ENCODE data around the gene MAGI1.

Gene MAGI1

DNA sequence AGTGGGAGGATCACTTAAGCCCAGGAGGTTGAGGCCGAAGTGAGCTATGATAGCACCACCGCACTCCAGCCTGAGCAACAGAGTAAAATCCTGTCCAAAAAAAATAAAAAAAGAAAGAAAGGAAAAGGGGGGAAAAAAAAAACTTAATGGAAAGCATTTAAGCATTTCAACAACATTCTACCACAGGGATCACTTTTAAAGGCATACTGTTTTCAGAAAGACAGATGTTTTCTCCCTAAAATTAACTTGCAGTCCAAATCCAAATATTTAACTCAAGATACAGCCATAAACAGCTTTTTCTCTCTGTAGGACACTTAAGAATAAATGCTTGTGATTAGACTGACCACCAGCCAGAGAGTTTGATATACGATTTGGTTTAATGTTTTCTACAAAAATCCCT lies 141.0 kb downstream of the MAGI1 start:
- no peaks in the 10 kb centered on the region for H3K36me3 ChIP-seq (ENCODE audit: low read length)
- TF ChIP-seq EZH2phosphoT487 (conservative IDR thresholded peaks at IDR 0.05; ENCODE audit: low read length), result no peak
- TF ChIP-seq, protein P1, sequence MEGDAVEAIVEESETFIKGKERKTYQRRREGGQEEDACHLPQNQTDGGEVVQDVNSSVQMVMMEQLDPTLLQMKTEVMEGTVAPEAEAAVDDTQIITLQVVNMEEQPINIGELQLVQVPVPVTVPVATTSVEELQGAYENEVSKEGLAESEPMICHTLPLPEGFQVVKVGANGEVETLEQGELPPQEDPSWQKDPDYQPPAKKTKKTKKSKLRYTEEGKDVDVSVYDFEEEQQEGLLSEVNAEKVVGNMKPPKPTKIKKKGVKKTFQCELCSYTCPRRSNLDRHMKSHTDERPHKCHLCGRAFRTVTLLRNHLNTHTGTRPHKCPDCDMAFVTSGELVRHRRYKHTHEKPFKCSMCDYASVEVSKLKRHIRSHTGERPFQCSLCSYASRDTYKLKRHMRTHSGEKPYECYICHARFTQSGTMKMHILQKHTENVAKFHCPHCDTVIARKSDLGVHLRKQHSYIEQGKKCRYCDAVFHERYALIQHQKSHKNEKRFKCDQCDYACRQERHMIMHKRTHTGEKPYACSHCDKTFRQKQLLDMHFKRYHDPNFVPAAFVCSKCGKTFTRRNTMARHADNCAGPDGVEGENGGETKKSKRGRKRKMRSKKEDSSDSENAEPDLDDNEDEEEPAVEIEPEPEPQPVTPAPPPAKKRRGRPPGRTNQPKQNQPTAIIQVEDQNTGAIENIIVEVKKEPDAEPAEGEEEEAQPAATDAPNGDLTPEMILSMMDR (IDR thresholded peaks at IDR 0.05; ENCODE audit: insufficient read depth, low read length, poor library complexity, severe bottlenecking), result no peak

DNA sequence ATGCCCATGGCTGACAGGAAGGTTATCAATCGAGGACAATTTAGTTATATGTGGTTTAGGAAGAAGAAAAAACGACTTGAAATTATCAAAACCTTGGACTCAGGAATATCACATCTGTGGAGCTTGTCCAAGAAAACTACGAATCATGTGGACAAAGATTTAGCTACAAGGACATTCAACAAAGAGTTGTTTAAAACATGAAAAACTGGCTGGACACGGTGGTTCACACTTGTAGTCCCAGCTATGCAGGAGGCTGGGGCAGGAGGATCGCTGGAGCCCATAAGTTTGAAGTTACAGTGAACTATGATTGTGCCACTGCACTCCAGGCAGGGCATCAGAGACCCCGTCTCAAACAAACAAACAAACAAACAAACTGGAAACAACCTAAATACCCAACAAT lies 142.4 kb downstream of the MAGI1 start:
- no peak for TF ChIP-seq EZH2phosphoT487 (conservative IDR thresholded peaks at IDR 0.05; ENCODE audit: low read length)
- TF ChIP-seq, protein P1 (IDR thresholded peaks at IDR 0.05; ENCODE audit: insufficient read depth, low read length, poor library complexity, severe bottlenecking), result no peak
- Histone ChIP-seq H2AFZ (ENCODE audit: low read depth, low read length, severe bottlenecking) (no peak overlapping the region), H3K4me3 (ENCODE audit: insufficient read depth, low read length, poor library complexity, severe bottlenecking) (no peak overlapping the region), H3K9me2 (replicated peaks; ENCODE audit: insufficient read depth, low read length) (0 out of 2 replicates have a peak, but pooled peaks cover 3% of the 10 kb centered on the region), H4K20me1 (ENCODE audit: low read depth, low read length) (no peaks in the 10 kb centered on the region), H3K4me2 (ENCODE audit: low read depth, low read length, poor library complexity, severe bottlenecking) (no peak overlapping the region), H3K27me3 (ENCODE audit: low read length) (no peaks in the 10 kb centered on the region), H3K36me3 (ENCODE audit: low read length) (no peaks in the 10 kb centered on the region), H3K27ac (ENCODE audit: low read depth, low read length) (no peak overlapping the region), H3K79me2 (ENCODE audit: insufficient read depth, low read length) (no peaks in the 10 kb centered on the region), H3K9ac (ENCODE audit: low read length) (no peak overlapping the region), H3F3A (ENCODE audit: insufficient read depth) (no peaks in the 10 kb centered on the region), H3K9me3 (ENCODE audit: insufficient read depth, low read length) (no peaks in the 10 kb centered on the region)

More for the DNA sequence above, 141.0 kb downstream of the MAGI1 start:
- H3K4me3 ChIP-seq (ENCODE audit: insufficient read depth, low read length, poor library complexity, severe bottlenecking), result no peak overlapping the region
- no peaks in the 10 kb centered on the region for H3K79me2 ChIP-seq (ENCODE audit: insufficient read depth, low read length)
- no peaks in the 10 kb centered on the region for H3K27me3 ChIP-seq (ENCODE audit: low read length)
- no peak overlapping the region for H2AFZ ChIP-seq (ENCODE audit: low read depth, low read length, severe bottlenecking)
- 0 out of 2 replicates have a peak, but pooled peaks cover 3% of the 10 kb centered on the region for H3K9me2 ChIP-seq (replicated peaks; ENCODE audit: insufficient read depth, low read length)
- H3K9ac ChIP-seq (ENCODE audit: low read length), result no peak overlapping the region
- no peaks in the 10 kb centered on the region for H4K20me1 ChIP-seq (ENCODE audit: low read depth, low read length)
- no peak overlapping the region for H3K4me2 ChIP-seq (ENCODE audit: low read depth, low read length, poor library complexity, severe bottlenecking)
- no peaks in the 10 kb centered on the region for H3K9me3 ChIP-seq (ENCODE audit: insufficient read depth, low read length)
- no peak overlapping the region for H3K27ac ChIP-seq (ENCODE audit: low read depth, low read length)
- H3F3A ChIP-seq (ENCODE audit: insufficient read depth), result no peaks in the 10 kb centered on the region

DNA sequence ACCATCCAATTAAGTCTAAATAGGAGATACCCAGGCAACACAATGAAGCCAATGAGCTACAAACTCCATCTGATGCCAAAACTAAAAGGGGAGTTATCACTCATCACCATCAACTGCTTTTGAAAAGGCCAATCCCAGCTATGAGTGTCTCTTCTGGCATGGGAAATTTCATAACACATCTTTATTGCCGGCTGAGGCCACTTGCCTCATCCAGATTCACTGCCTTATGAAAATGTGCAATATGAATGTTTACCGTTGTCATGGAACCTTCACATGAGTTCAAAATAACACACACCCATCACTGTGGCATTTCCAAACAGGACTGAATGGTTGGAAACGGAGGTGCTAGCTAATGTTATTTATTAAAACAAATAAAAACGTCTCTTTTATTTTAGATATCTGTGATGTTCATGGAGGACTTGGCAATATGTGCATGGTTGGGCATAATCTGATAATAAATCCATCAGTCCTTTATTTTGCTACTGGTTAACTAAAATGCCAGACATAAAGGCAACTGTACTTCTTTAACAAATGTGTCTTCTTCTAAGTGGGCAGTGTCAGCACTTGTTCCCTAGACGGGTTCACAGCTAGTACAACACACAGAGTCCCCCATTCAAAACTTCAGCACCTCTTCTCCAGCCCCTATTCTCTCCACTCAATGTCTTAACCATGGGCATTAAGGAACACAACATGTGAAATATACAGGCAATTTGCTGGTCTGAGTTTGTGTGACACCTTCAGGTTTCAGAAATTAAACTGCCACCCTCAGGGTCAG lies 143.9 kb downstream of the MAGI1 start:
- no peak overlapping the region for H3K27ac ChIP-seq (ENCODE audit: low read depth, low read length)
- H3K9ac ChIP-seq (ENCODE audit: low read length), result no peak overlapping the region
- H3K27me3 ChIP-seq (ENCODE audit: low read length), result no peaks in the 10 kb centered on the region
- H3F3A ChIP-seq (ENCODE audit: insufficient read depth), result no peaks in the 10 kb centered on the region
- no peaks in the 10 kb centered on the region for H4K20me1 ChIP-seq (ENCODE audit: low read depth, low read length)
- H2AFZ ChIP-seq (ENCODE audit: low read depth, low read length, severe bottlenecking), result no peak overlapping the region
- 0 out of 2 replicates have a peak, but pooled peaks cover 3% of the 10 kb centered on the region for H3K9me2 ChIP-seq (replicated peaks; ENCODE audit: insufficient read depth, low read length)
- no peaks in the 10 kb centered on the region for H3K79me2 ChIP-seq (ENCODE audit: insufficient read depth, low read length)
- H3K4me2 ChIP-seq (ENCODE audit: low read depth, low read length, poor library complexity, severe bottlenecking), result no peak overlapping the region
- no peaks in the 10 kb centered on the region for H3K36me3 ChIP-seq (ENCODE audit: low read length)
- H3K4me3 ChIP-seq (ENCODE audit: insufficient read depth, low read length, poor library complexity, severe bottlenecking), result no peak overlapping the region
- TF ChIP-seq EZH2phosphoT487 (conservative IDR thresholded peaks at IDR 0.05; ENCODE audit: low read length), result no peak
- TF ChIP-seq, protein P1 (IDR thresholded peaks at IDR 0.05; ENCODE audit: insufficient read depth, low read length, poor library complexity, severe bottlenecking), result no peak
- H3K9me3 ChIP-seq (ENCODE audit: insufficient read depth, low read length), result no peaks in the 10 kb centered on the region
